RKO (cell line): Measurements from ENCODE around the gene MTMR2.
A peak's percentile ranks its signal among the peaks of the same experiment; 100 is the strongest.
"Not testable (repeated sequence)": the region's sequence is repeated elsewhere in the genome, so short reads cannot be mapped to it uniquely, and the experiment has no call there.

Experiments used
- DNase-seq: peaks from one replicate; pipeline ENCODE4 v3.0.0-alpha.2; 2016; ENCODE audit warnings: low spot score

MTMR2 gene

DNA sequence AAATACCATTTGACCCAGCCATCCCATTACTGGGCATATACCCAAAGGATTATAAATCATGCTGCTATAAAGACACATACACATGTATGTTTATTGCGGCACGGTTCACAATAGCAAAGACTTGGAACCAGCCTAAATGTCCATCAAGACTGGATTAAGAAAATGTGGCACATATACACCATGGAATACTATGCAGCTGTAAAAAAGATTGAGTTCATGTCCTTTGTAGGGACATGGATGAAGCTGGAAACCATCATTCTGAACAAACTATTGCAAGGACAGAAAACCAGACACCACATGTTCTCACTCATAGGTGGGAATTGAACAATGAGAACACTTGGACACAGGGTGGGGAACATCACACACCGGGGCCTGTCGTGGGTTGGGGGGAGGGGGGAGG lies 112.9 kb downstream of the MTMR2 start:
- DNase-seq, result not testable (repeated sequence)

DNA sequence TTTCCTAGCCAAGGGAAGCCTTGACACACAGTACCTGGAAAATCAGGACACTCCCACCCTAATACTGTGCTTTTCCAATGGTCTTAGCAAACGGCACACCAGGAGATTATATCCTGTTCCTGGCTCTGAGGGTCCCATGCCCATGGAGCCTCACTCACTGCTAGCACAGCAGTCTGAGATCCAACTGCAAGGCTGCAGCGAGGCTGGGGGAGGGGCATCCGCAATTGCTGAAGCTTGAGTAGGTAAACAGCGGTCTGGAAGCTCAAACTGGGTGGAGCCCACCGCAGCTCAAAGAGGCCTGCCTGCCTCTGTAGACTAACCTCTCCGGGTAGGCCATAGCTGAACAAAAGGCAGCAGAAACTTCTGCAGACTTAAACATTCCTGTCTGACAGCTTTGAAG lies 117.4 kb downstream of the MTMR2 start:
- DNase-seq, result not testable (repeated sequence)

GRCh38 chr11:95805869-95806268 lies 118.0 kb downstream of the MTMR2 start:
- no peak for DNase-seq

DNA sequence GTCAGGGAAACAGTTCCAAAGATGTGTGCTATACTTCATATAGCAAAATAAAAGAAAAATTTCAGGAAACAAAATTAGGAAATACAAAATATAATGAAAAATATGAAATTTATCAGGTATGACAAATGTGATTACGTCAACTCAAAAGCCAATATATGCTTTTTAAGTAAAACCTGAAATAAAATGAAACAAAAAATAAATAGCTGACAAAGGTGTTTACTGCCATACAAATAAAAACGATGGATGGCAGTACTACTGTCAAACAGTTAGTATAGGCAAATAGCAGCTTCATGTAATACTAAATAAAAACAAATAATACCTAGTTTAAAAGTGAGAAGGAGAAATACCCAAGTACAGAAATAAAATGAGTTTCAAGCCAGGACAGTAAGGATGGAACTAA lies 119.9 kb downstream of the MTMR2 start:
- DNase-seq, result no peak

DNA sequence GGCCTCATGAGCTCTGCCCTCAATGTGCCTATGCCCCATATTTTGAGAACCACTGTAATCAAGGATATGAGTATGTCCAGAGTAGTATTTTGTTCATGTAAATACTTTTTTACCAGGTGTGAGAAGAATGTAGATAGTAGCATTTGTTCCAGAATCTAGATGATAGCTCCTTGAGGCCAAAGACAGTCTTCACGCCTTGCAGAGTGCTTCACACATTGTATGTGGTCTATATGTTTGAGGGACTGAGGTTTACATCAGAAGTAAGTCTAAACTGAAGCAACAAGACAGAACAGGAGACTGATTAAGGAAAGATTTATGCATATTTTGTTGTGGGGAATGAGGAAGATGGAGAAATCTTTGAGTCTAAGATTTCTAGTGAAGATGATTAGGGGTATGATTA lies 121.1 kb downstream of the MTMR2 start:
- DNase-seq, result no peak

DNA sequence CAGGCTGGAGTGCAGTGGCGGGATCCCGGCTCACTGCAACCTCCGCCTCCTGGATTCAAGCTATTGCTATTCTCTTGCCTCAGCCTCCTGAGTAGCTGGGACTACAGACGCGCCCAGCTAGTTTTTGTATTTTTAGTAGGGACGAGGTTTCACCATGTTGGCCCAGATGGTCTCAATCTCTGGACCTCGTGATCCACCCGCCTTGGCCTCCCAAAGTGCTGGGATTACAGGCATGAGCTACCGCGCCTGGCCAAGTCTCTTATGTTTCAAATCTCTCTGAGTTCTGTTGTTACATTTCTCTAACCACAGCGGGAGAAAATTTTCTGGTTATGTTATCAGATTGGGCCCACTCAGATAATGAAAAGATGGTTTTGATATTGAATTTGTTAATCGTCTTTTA lies 123.5 kb downstream of the MTMR2 start:
- no peak for DNase-seq

DNA sequence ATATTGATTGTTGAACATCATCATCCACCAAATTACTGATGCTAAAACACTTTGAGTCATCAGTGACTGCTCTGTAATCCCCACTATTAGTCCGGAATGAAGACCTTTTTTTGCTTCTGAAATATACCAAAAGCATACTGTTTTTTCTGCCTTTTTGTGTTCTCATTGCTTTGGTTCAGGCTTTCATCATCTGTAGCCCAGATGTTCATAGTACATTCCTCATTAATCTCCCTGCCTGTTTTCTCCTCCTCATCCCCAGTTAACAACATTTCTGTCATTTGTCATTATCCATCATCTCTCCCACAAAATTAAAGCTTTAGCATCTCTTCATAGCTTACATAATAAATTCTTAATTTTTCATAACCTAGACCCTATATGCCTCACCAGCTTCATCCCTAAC lies 124.4 kb downstream of the MTMR2 start:
- no peak for DNase-seq

DNA sequence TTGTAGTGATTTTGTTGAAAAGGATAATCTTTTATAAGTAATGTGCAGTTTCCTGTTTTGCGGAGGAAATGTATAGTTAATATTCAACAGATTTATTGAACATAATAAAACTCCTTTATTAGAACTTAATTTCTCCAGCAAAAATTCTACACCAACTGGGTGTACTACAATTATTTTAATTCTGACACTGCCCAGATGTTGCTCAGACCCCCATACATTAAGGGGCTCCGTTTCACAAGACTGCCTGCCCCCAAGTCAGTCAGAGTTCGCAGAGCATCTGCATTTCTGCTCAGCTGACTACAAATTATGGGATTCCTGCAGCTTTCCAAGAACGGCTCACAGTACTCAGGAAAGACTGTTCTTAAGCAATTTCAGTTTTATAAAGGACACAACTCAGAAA lies 127.4 kb downstream of the MTMR2 start:
- DNase-seq, result no peak

GRCh38 chr11:95795627-95796295 lies 128.1 kb downstream of the MTMR2 start:
- DNase-seq, result no peak

GRCh38 chr11:95794086-95794485 lies 129.8 kb downstream of the MTMR2 start:
- peak; percentile 49 for DNase-seq

DNA sequence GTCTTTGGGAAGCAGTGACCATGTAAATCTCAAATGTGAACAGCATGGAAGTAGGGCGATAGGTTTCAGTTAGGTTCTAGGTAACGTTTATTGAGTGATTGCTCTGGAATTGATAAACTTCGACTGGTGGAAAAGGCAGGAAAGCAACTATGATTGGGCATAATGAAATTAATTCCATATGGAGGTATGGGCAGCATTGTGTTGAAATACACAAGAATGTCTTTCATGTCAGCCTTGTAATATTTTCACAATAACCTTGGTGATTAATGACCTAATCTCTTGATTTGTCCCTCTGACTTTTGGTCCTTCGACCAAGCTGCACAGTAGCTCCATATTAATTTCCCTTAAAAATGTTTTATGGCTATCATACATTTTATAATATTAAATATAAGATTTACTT lies 130.8 kb downstream of the MTMR2 start:
- DNase-seq, result no peak

DNA sequence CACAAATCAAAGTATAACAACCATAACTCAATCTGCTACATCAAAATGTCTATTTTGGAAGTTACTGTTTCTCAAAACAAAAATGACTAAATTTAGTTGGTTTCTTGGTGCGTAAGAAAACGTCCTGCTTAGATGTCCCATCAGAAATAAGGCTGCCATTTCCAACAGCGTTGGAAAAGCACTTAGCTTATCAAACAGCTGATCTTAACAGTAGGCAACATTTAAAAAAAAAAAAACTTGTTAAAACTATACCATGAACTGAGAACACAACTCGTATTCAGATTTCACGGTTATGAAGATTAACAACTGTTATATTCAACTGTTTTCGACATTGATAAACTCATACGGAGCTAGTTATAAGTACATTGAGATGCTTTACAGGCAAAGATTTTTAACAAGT lies 131.2 kb downstream of the MTMR2 start:
- no peak for DNase-seq

GRCh38 chr11:95792200-95792599 lies 131.7 kb downstream of the MTMR2 start:
- DNase-seq, result no peak

- no peak for DNase-seq
Observed at GRCh38 chr11:95791709-95792033, 132.2 kb downstream of the MTMR2 start.

DNA sequence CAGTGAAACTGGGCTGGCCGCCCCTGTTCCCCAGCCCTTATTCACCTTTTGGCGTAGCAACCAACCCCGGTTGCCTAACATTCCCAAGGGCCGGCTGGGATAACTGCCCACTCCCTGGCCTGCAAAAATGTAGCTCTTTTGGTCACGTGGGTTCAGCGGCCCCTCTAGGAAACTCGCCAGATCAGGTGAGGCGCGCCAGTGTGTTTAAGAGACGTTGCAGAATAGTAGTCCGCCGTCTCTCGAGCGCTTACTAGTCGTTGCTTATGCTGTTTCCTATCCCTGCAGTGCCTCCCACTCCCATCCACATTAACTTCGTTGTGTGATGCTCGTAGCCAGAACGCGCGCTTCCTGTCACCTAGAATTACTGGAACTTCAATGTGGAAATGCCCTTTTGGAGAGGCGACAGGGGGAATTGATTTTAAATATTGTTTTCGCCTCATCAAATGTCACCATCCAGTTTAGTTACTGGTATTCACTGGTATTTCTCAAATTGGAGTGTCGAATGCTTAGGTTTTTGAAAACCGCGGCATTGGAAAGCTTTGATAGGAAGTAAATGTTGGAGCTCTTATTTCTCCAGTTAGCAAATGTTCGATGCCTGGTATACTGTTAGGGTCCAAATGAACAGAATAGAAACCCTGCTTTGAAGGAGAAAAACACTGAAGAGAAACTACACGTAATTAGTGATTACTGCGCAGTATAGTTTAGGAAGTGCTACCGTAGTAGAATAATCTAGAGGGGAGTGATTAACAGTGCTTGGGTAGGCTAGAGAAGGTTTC lies 132.8 kb downstream of the MTMR2 start:
- DNase-seq, result peak; percentile 85

- peak; percentile 97 for DNase-seq
Observed at GRCh38 chr11:95790123-95790932, 133.6 kb downstream of the MTMR2 start, which contains the start of gene CEP57. CEP57 (plus strand) TSS chr11:95790498; CDS start chr11:95790699, 201 bp downstream.

GRCh38 chr11:95789506-95790122 lies 134.3 kb downstream of the MTMR2 start, which contains the start of gene FAM76B:
FAM76B (minus strand) TSS chr11:95789782; CDS start chr11:95789478, 304 bp downstream.
- peak; percentile 98 for DNase-seq

- DNase-seq, result peak; percentile 69
Observed at GRCh38 chr11:95788921-95789505, 134.9 kb downstream of the MTMR2 start.
